Measurements from ENCODE around the gene GTF2H2C.
"Not testable (repeated sequence)": the region's sequence is repeated elsewhere in the genome, so short reads cannot be mapped to it uniquely, and the experiment has no call there.

- TF ChIP-seq, protein P1, sequence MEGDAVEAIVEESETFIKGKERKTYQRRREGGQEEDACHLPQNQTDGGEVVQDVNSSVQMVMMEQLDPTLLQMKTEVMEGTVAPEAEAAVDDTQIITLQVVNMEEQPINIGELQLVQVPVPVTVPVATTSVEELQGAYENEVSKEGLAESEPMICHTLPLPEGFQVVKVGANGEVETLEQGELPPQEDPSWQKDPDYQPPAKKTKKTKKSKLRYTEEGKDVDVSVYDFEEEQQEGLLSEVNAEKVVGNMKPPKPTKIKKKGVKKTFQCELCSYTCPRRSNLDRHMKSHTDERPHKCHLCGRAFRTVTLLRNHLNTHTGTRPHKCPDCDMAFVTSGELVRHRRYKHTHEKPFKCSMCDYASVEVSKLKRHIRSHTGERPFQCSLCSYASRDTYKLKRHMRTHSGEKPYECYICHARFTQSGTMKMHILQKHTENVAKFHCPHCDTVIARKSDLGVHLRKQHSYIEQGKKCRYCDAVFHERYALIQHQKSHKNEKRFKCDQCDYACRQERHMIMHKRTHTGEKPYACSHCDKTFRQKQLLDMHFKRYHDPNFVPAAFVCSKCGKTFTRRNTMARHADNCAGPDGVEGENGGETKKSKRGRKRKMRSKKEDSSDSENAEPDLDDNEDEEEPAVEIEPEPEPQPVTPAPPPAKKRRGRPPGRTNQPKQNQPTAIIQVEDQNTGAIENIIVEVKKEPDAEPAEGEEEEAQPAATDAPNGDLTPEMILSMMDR (IDR thresholded peaks at IDR 0.05): not testable (repeated sequence)
- TF ChIP-seq TEAD4 (CRISPR knock-in tag; IDR thresholded peaks at IDR 0.05); CREB1 (CRISPR knock-in tag; IDR thresholded peaks at IDR 0.05); SP1 (CRISPR knock-in tag; conservative IDR thresholded peaks at IDR 0.05); NR2C2 (CRISPR knock-in tag; IDR thresholded peaks at IDR 0.05); STAT6 (CRISPR knock-in tag; conservative IDR thresholded peaks at IDR 0.05; ENCODE audit: low read depth); TP53 (CRISPR knock-in tag; IDR thresholded peaks at IDR 0.05); PRDM15 (CRISPR knock-in tag; IDR thresholded peaks at IDR 0.05); ELF4 (CRISPR knock-in tag; IDR thresholded peaks at IDR 0.05; ENCODE audit: low read depth); ATF6 (CRISPR knock-in tag; IDR thresholded peaks at IDR 0.05); ESRRA (CRISPR knock-in tag; IDR thresholded peaks at IDR 0.05; ENCODE audit: borderline replicate concordance); GABPB1 (CRISPR knock-in tag; IDR thresholded peaks at IDR 0.05): not testable (repeated sequence)
- TF ChIP-seq, protein P2, sequence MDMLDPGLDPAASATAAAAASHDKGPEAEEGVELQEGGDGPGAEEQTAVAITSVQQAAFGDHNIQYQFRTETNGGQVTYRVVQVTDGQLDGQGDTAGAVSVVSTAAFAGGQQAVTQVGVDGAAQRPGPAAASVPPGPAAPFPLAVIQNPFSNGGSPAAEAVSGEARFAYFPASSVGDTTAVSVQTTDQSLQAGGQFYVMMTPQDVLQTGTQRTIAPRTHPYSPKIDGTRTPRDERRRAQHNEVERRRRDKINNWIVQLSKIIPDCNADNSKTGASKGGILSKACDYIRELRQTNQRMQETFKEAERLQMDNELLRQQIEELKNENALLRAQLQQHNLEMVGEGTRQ (CRISPR knock-in tag; IDR thresholded peaks at IDR 0.05): not testable (repeated sequence)
- TF ChIP-seq, protein P3, sequence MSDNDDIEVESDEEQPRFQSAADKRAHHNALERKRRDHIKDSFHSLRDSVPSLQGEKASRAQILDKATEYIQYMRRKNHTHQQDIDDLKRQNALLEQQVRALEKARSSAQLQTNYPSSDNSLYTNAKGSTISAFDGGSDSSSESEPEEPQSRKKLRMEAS (CRISPR knock-in tag; IDR thresholded peaks at IDR 0.05): not testable (repeated sequence)
Observed at GRCh38 chr5:69596114-69596840, 36.3 kb downstream of the GTF2H2C start.
